ENCODE measurements around the gene DRG2. TPM values are rescaled to one million over a fixed set of nuclear protein-coding genes. Genes with fewer than 3 reads are reported as not detected.

The DRG2 gene
- total and polyA plus RNA-seq, 2 of the 8 experiments (the other 6 are each of a cell fraction or from before 2014, with no cell fraction given), result 44.6 to 47.8 TPM

DNA sequence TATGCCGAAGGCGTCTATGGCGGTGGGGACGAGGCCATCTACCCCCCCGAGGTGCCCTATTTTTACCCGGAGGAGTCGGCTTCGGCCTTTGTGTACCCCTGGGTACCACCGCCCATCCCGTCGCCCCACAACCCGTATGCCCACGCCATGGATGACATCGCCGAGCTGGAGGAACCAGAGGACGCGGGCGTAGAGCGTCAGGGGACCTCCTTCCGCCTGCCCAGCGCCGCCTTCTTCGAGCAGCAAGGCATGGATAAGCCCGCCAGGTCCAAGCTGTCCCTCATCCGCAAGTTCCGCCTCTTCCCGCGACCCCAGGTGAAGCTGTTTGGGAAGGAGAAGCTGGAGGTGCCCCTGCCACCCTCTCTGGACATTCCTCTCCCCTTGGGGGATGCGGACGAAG is 32.2 kb downstream of the DRG2 start:
- no peaks in the 10 kb centered on the region; a peak in 1 of 7 replicates for H3K4me1 ChIP-seq (replicated peaks in 1 of 4; ENCODE audit: control insufficient read depth in 3 of 4, insufficient read depth in 4 of 4, low read length in 3 of 4)
- CTCF ChIA-PET (ENCODE audit: partially characterized antibody), result interaction anchor here (1.4 kb wide), 1 partner anchor 21 kb away, joined by 3 read pairs; no protein-coding TSS in a partner anchor
- no peak overlapping the region for H3K23ac ChIP-seq (ENCODE audit: insufficient read length)
- peaks cover 0 to 4% (median 0%) of the 10 kb centered on the region in 4 experiments; a peak in 1 of 8 replicates for H3K36me3 ChIP-seq (ENCODE audit: control insufficient read depth in 2 of 4, insufficient read depth in 4 of 4, low read length in 3 of 4)
- POLR2A ChIA-PET (ENCODE audit: partially characterized antibody), result no interaction called here
- H4K91ac ChIP-seq (replicated peaks; ENCODE audit: insufficient read length, low read length), result no peak overlapping the region
- no peak overlapping the region for H2BK120ac ChIP-seq (replicated peaks; ENCODE audit: low read depth, low read length)
- no peak overlapping the region for H2AK5ac ChIP-seq (ENCODE audit: low read depth, low read length)
- FAIRE-seq (no peak), DNase-seq (ENCODE audit: low read depth in 1 of 2, low spot score in 2 of 2) (no peak)
- H3K4me2 ChIP-seq (ENCODE audit: insufficient read depth in 1 of 2, low read depth in 2 of 2, low read length in 2 of 2), result no peak overlapping the region
- peaks cover 10 to 24% of the 10 kb centered on the region in 2 experiments for H3K9me3 ChIP-seq (ENCODE audit: insufficient read depth in 2 of 2, low read depth in 1 of 2, low read length in 1 of 2)
- H3K4ac ChIP-seq (replicated peaks; ENCODE audit: insufficient read length, low read depth, low read length), result no peak overlapping the region
- no peaks in the 10 kb centered on the region for H3K23me2 ChIP-seq (ENCODE audit: low read depth, low read length)
- H4K8ac ChIP-seq (ENCODE audit: extremely low read depth, insufficient read depth, low read length), result no peak overlapping the region
- H3K9ac ChIP-seq (replicated peaks in 1 of 4; ENCODE audit: extremely low read depth in 1 of 4, low read depth in 3 of 4, low read length in 3 of 4), result no peak overlapping the region
- H3K79me2 ChIP-seq (ENCODE audit: control insufficient read depth in 1 of 2, insufficient read depth in 2 of 2, low read length in 2 of 2), result no peaks in the 10 kb centered on the region
- no peak overlapping the region for H3K14ac ChIP-seq (ENCODE audit: insufficient read length)
- 98% methylated on average over 26 of the region's 30 CpGs; no CpG with 5 or more reads in 1 of the 2 experiments for WGBS, 2 experiments (ENCODE audit: extremely low coverage in 1 of 2, insufficient coverage in 1 of 2, insufficient read length in 1 of 2, insufficient replicate concordance in 2 of 2, low coverage in 1 of 2, low lambda C conversion rate in 2 of 2, missing lambda C conversion rate in 1 of 2)
- no peak overlapping the region for H2BK12ac ChIP-seq (ENCODE audit: low read depth, low read length)
- H3K27ac ChIP-seq (ENCODE audit: low read depth, low read length), result no peak overlapping the region
- no peak overlapping the region for H2BK15ac ChIP-seq (ENCODE audit: low read length)
- no peaks in the 10 kb centered on the region for H4K20me1 ChIP-seq (replicated peaks in 1 of 2; ENCODE audit: control insufficient read depth in 1 of 2, insufficient read depth in 2 of 2, low read length in 2 of 2)
- no peak overlapping the region for H2AFZ ChIP-seq (ENCODE audit: low read length)
- no peaks in the 10 kb centered on the region for H3K27me3 ChIP-seq (replicated peaks in 1 of 4; ENCODE audit: control insufficient read depth in 3 of 4, extremely low read depth in 1 of 4, insufficient read depth in 3 of 4, low read length in 3 of 4)
- H2BK5ac ChIP-seq (ENCODE audit: low read depth, low read length), result no peak overlapping the region
- no peak overlapping the region for H3K4me3 ChIP-seq (ENCODE audit: extremely low read depth in 1 of 4, insufficient read depth in 2 of 4, low read depth in 3 of 4, low read length in 4 of 4)
- no peak overlapping the region for H4K5ac ChIP-seq (ENCODE audit: insufficient read length, low read depth, low read length)
- no peak overlapping the region for H2BK20ac ChIP-seq (ENCODE audit: low read length)
- H3K79me1 ChIP-seq (ENCODE audit: low read depth, low read length), result no peaks in the 10 kb centered on the region
- H3K56ac ChIP-seq (replicated peaks; ENCODE audit: insufficient read length, low read depth, low read length), result no peak overlapping the region
- H3K18ac ChIP-seq (ENCODE audit: extremely low read depth, low read length), result no peak overlapping the region
- TF ChIP-seq RXRA (IDR thresholded peaks at IDR 0.05; ENCODE audit: insufficient read depth, low read depth, low read length), result no peak
- no peak for TF ChIP-seq EGR1 (IDR thresholded peaks at IDR 0.05; ENCODE audit: borderline replicate concordance, low read depth, low read length)
- no peak for TF ChIP-seq POLR2A (IDR thresholded peaks at IDR 0.05; ENCODE audit: control extremely low read depth in 1 of 2, low read depth in 2 of 2, low read length in 2 of 2)
- no peak for TF ChIP-seq POLR2AphosphoS5 (IDR thresholded peaks at IDR 0.05; ENCODE audit: low read depth, low read length)
- TF ChIP-seq, protein P1, sequence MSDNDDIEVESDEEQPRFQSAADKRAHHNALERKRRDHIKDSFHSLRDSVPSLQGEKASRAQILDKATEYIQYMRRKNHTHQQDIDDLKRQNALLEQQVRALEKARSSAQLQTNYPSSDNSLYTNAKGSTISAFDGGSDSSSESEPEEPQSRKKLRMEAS (IDR thresholded peaks at IDR 0.05), result no peak
- TF ChIP-seq EP300 (IDR thresholded peaks at IDR 0.05; ENCODE audit: borderline replicate concordance in 1 of 2, low read depth in 2 of 2, low read length in 2 of 2), result no peak
- TF ChIP-seq TAF1 (IDR thresholded peaks at IDR 0.05; ENCODE audit: low read depth, low read length), result no peak
- no peak for TF ChIP-seq SP2 (IDR thresholded peaks at IDR 0.05; ENCODE audit: low read length)
- TF ChIP-seq RBBP5 (IDR thresholded peaks at IDR 0.05; ENCODE audit: borderline replicate concordance, low read depth, low read length), result no peak
- no peak for TF ChIP-seq TCF12 (IDR thresholded peaks at IDR 0.05; ENCODE audit: low read depth, low read length)
- no peak for TF ChIP-seq CHD1 (IDR thresholded peaks at IDR 0.05; ENCODE audit: low read depth, low read length)
- TF ChIP-seq SP4 (IDR thresholded peaks at IDR 0.05; ENCODE audit: low read length), result no peak
- no peak for TF ChIP-seq POU5F1 (IDR thresholded peaks at IDR 0.05; ENCODE audit: low read depth, low read length)
- no peak for TF ChIP-seq CEBPB (IDR thresholded peaks at IDR 0.05; ENCODE audit: low read depth, low read length)
- no peak for TF ChIP-seq EZH2 (IDR thresholded peaks at IDR 0.05; ENCODE audit: low read depth, low read length, severe bottlenecking)
- TF ChIP-seq PHF8 (conservative IDR thresholded peaks at IDR 0.05; ENCODE audit: low read depth, low read length), result no peak
